ENCODE data around the gene TFAM. TPM values are rescaled to one million over a fixed set of nuclear protein-coding genes. Genes with fewer than 3 reads are reported as not detected.

The TFAM gene
- total and polyA plus RNA-seq, 11 donors, result 4.6 to 33.8 (median 19.5) TPM

- WGBS, 4 donors, result 48 to 54% (median 49%) methylated on average over 2 of the region's 2 CpGs
- no peak for ATAC-seq
These were observed 28.5 kb upstream of the TFAM start for GRCh38 chr10:58356756-58357155.

GRCh38 chr10:58358314-58358933 is 26.8 kb upstream of the TFAM start:
- Histone ChIP-seq H3K27ac (peak overlapping the region in 4 of 12 donors; percentile 8 to 36 (median 23)), H3K27me3 (no peaks in the 10 kb centered on the region), H3K9me3 (no peaks in the 10 kb centered on the region), H3K36me3 (peaks cover 0 to 25% (median 13%) of the 10 kb centered on the region in 9 donors), H3K4me3 (no peak overlapping the region), H3K4me1 (peaks cover 0 to 59% (median 26%) of the 10 kb centered on the region in 12 donors)
- DNase-seq (no peak), ATAC-seq (peak in 2 of 4 donors; percentile 62 to 79)
- intact Hi-C loops (cut with DNase I), result no loop called here
- WGBS, 4 donors, result 76 to 90% (median 83%) methylated on average over 4 of the region's 4 CpGs
- TF ChIP-seq POLR2A (IDR thresholded peaks at IDR 0.05) (no peak), CTCF (IDR thresholded peaks at IDR 0.05) (no peak)

More at GRCh38 chr10:58356756-58357155, 28.5 kb upstream of the TFAM start:
- no peaks in the 10 kb centered on the region for H3K9me3 ChIP-seq
- H3K36me3 ChIP-seq, result peaks cover 0 to 9% (median 6%) of the 10 kb centered on the region in 9 donors
- H3K27me3 ChIP-seq, result no peaks in the 10 kb centered on the region
- DNase-seq, result no peak
- intact Hi-C loops (cut with DNase I), result no loop called here
- TF ChIP-seq POLR2A (IDR thresholded peaks at IDR 0.05) (no peak), CTCF (IDR thresholded peaks at IDR 0.05) (no peak)
- no peak overlapping the region for H3K4me3 ChIP-seq
- peak overlapping the region in 5 of 12 donors; percentile 1 to 43 (median 28) for H3K27ac ChIP-seq
- H3K4me1 ChIP-seq, result peaks cover 0 to 75% (median 38%) of the 10 kb centered on the region in 12 donors

GRCh38 chr10:58358947-58359346 is 26.3 kb upstream of the TFAM start:
- DNase-seq, result no peak
- Histone ChIP-seq H3K9me3 (no peaks in the 10 kb centered on the region), H3K4me3 (no peak overlapping the region), H3K36me3 (peaks cover 0 to 31% (median 14%) of the 10 kb centered on the region in 9 donors), H3K4me1 (peaks cover 0 to 57% (median 25%) of the 10 kb centered on the region in 12 donors), H3K27ac (peak overlapping the region in 1 of 12 donors; percentile 28), H3K27me3 (no peaks in the 10 kb centered on the region)
- no peak for ATAC-seq
- TF ChIP-seq CTCF (IDR thresholded peaks at IDR 0.05), result no peak
- 89 to 96% (median 92%) methylated on average over 1 of the region's 1 CpG for WGBS, 4 donors
- intact Hi-C loops (cut with DNase I), result no loop called here

DNA sequence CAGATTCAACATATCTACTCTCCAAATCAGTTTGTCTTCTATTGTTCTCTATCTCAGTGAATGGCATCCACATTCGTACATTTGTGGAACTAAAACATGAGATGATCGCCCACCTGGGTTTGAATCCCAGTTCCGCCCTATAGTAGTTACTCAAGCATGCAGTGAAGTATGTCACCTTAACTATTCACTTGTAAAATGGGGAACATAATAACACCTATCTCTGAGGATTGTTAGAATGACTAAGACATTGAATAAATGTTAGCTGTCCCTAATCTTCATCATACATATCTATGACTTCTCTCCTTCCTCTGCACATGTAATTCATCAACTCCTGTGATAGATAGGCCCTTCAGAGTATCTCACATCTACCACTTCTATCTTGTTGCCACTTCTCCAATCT is 25.7 kb upstream of the TFAM start:
- Histone ChIP-seq H3K4me3 (no peak overlapping the region), H3K9me3 (no peaks in the 10 kb centered on the region)
- intact Hi-C loops (cut with DNase I), result no loop called here

More for the DNA sequence above, 25.7 kb upstream of the TFAM start:
- Histone ChIP-seq H3K4me1 (peaks cover 0 to 55% (median 25%) of the 10 kb centered on the region in 12 donors), H3K36me3 (peaks cover 0 to 37% (median 20%) of the 10 kb centered on the region in 9 donors), H3K27me3 (no peaks in the 10 kb centered on the region), H3K27ac (no peak overlapping the region)
- DNase-seq (no peak), ATAC-seq (no peak)
- no peak for TF ChIP-seq CTCF (IDR thresholded peaks at IDR 0.05)
- no peak for TF ChIP-seq POLR2A (IDR thresholded peaks at IDR 0.05)
- WGBS, 4 donors, result 87 to 89% (median 89%) methylated on average over 3 of the region's 3 CpGs
